Measurements from ENCODE around the gene ZP2.

GRCh38 chr16:21211486-21211885, at the start of gene ZP2:
- no peak for TF ChIP-seq POLR2A (IDR thresholded peaks at IDR 0.05)
- no peak for TF ChIP-seq CTCF (IDR thresholded peaks at IDR 0.05)
